DMS 273 (cell line): Measurements from ENCODE around the gene TLE5.
"Not testable (repeated sequence)": the region's sequence is repeated elsewhere in the genome, so short reads cannot be mapped to it uniquely, and the experiment has no call there.

Experiments used
- DNase-seq: peaks from one replicate; lab custom pipeline; 2025; ENCODE audit not compliant: unreplicated experiment; lab: John Stamatoyannopoulos, UW

The TLE5 gene

GRCh38 chr19:3027981-3028304, 34.4 kb downstream of the TLE5 start:
- no peak for DNase-seq

- DNase-seq: no peak
Observed at GRCh38 chr19:3027292-3027691, 35.0 kb downstream of the TLE5 start.

GRCh38 chr19:3026768-3027167, 35.5 kb downstream of the TLE5 start:
- DNase-seq: no peak

- no peak for DNase-seq
Observed at GRCh38 chr19:3025549-3025886, 36.8 kb downstream of the TLE5 start.

- DNase-seq: no peak
Observed at GRCh38 chr19:3024870-3025548, 37.3 kb downstream of the TLE5 start.

GRCh38 chr19:3024509-3024869, 37.8 kb downstream of the TLE5 start:
- no peak for DNase-seq

DNA sequence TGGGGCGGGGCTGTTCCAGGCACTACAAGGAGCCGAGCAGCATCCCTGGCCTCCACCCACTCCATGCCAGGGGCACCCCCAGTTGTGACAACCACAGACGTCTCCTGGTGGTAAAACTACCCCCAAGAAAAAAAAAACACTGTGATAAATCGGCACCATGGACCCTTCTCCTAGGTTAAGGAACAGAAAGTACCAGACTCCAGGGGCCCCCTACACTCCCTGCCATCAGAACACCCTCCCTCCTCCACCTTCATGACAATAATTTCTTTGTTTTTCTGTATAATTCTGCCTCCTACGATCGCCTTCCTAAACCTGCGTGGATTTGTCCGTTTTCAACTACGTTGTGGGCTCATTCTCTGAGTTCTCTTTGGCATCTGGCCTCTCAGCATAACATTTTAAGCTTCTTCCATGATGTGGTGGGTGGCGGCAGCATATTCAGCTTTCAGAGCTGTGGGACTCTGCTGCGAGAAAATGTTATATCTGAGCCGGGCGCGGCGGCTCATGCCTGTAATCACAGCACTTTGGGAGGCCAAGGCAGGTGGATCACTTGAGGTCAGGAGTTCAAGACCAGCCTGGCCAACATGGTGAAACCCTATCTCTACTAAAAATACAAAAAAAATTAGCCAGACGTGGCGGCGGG, 41.9 kb downstream of the TLE5 start:
- no peak for DNase-seq

DNA sequence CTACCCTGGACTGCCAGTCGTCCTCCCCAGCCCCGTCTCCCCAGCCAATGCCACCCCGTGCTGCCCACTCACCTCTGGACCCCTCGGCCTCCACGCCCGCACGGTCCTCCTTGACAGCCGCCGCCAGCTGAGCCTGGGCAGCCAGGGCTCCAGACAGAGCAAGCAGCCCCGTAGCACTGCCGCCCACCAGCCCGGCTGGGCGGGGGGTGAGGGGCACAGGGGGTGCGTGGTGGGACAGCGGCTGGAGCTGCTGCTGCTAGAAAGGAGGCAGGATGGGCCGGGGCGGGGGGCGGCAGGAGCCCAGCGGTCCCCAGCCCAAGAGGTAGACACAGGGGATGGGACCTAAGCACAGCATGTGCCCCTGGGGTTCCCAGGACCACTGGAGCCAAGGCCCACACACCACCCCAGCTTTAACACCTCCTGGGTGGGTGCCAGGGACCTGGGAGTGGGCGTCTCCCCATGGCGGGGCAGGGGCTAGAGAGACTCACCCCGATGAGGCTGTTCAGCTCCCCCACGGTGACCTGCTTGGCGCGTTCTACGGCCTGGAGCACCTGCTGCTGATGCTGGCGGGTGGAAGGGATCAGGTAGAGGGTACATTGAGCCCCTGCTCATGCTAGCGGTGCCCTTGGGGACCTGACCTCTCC, 43.0 kb downstream of the TLE5 start:
- no peak for DNase-seq

DNA sequence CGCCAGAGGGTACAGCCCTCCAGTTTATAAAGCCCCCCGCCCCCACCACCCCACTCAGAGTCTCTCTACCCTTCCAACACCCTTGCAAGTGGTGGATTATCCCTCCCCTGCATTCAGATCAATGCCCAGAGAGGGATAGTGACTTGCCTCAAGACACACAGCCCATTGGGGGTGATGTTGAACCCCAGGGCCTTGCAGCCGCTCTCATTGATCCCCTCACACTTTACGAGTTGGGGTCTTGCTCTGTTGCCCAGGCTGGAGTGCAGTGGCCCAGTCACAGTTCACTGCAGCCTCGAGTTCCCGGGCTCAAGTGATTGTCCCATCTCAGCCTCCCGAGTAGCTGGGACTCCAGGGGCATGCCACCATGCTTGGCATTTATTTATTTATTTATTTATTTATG, 44.4 kb downstream of the TLE5 start:
- no peak for DNase-seq

DNA sequence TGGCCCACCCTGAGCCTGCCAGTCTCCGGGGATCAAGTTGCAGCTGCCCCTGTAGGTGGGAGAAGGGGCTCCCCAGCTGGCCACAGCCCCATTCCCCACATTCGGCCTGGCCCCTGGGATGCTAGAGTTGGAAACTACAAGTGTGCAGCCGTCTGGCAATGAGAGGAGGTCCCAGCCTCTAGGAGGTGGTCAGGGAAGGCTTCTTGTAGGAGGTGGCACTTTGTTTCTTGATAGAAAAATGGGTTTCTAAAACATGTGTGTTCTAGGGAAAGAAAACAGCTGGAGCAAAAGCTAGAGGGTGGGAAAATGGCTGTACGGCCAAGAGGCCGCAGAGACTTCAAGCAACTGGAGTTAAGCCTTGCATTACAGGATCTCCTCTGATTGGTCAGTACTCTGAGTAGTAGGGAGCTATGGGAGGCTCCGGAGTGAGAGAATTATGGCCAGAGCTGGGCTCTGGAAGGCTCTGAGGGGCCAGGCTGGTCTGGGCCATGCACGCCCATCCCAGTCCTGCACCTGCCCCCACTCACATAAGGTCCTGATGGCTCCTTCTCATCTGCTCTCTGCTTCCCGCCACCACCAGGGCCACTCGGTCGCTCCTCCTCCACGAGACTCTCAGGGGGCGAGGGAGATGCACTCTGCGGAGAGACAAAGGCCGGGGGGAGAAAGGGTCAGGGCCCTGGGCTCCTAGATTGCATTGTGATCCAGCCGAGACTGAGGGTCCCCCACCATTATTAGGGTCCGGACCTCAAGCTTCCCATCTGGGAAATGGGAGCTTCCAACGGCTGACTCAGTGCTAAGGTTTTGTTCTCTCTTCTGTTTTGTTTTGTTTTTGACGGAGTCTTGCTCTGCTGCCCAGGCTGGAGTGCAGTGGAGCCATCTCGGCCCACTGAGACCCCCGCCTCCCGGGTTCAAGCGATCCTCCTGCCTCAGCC, 46.9 kb downstream of the TLE5 start:
- no peak for DNase-seq

GRCh38 chr19:3014135-3014534, 48.2 kb downstream of the TLE5 start:
- DNase-seq: no peak

- DNase-seq: no peak
Observed at GRCh38 chr19:3013263-3013725, 49.0 kb downstream of the TLE5 start.

GRCh38 chr19:3012621-3013262, 49.6 kb downstream of the TLE5 start:
- DNase-seq: peak; percentile 42

DNA sequence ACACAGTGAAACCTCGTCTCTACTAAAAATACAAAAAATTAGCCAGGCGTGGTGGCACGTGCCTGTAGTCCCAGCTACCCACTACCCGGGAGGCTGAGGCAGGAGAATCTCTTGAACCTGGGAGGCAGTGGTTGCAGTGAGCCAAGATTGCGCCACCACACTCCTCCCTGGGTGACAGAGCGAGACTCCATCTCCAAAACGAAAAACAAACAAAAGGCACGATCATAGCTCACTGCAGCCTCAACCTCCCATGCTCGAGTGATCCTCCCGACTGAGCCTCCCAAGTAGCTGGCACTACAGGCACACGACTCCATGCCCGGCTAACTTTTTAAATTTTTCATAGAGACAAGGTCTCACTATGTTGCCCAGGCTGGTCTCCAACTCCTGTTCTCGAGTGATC, 50.2 kb downstream of the TLE5 start:
- DNase-seq: not testable (repeated sequence)

DNA sequence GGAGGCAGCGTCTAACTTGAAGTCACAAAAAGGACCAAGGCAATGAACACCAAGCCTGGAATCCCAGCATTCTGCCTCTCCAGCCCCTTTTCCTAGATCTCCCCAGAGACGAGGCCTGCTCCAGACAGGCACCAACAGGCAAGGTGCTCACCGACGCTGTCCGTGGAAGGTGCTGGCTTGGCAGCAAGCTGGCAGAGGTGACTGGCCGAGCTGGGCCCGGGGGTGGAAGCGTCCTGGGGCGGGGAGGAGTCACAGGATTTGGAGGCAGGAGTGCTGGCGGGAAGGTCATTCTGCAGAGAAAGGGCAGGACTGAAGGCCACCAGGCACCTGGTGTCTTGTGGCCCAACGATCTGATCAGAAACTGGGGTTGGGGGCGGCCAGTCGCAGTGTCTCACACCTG, 51.4 kb downstream of the TLE5 start:
- DNase-seq: no peak

GRCh38 chr19:3008994-3009393, 53.3 kb downstream of the TLE5 start:
- no peak for DNase-seq

DNA sequence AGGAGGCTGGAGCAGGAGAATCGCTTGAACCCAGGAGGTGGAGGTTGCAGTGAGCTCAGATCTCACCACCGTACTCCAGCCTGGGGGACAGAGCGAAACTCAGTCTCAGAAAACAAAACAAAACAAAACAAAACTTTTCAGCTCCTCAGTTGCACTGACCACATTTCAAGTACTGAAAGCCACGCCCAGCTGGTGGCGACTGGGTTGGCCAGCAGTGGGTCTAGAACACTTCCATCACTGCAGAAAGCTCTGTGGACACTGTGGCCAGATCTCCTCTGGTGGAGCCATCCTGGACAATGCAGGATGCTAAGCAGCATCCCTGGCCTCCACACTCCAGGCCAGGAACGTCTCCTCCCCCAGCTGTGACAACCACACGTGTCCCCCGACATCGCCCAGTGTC, 54.3 kb downstream of the TLE5 start:
- DNase-seq: no peak

- no peak for DNase-seq
Observed at GRCh38 chr19:3006075-3006767, 56.1 kb downstream of the TLE5 start.

DNA sequence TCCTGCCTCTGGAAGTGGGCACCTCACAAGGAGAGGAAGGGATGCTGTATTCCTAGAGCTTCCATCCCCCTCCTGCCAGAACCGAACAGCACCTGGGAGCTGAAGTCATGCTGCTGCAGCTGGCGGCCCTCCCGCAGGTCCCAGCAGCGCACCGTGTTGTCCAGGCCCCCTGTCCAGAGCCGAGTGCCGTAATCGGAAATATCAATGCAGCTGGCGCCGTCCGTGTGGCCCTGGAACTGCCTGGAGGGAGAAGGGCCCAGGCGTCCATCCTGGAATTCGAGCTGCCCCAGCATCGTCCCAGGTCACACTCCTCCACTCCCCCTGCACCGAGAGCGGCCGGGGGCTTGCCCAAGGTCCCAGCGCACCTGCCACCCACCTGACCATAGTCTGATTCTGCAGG, 57.0 kb downstream of the TLE5 start:
- no peak for DNase-seq

DNA sequence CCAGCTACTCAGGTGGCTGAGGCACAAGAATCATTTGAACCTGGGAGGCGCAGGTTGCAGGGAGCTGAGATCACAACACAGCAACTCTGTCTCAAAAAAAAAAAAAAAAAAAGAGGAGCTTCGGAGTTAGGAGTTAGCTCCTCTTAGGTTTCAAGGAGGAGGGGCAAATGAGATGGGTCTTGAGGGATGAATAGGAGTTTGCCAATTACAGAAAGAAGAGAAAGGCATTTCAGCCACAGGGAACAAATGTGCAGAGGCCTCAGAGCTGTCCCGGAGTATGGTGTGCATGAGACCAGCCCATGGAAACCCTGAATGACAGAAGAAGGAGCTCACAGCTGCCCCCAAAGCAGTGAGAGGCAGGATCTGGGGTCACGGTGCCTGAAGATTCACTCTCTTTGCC, 57.8 kb downstream of the TLE5 start:
- no peak for DNase-seq

DNA sequence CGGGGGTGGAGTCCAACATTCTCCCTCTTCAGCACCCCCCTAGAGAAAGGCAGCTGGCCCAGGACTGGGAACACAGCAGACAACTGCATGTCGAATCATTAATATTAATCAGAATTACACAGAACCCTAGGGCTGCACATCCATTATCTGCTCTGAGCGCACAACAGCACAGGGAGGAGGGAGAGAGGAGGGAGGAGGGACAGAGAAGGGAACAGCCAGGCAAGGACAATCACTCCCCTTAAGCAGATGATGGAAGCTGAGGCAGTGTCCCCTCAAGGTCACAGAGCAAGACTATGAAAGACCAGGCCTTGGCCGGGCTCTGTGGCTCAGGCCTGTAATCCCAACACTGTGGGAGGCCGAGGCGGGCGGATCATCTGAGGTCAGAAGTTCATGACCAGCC, 59.2 kb downstream of the TLE5 start:
- no peak for DNase-seq
